ENCODE results near the gene GDF9. TPM values are rescaled to one million over a fixed set of nuclear protein-coding genes. Genes with fewer than 3 reads are reported as not detected.

Gene GDF9
- total and polyA plus RNA-seq, 10 of the 15 experiments (the other 5 are each of a cell fraction or from before 2014, with no cell fraction given) = 0.11 to 1.5 (median 0.34) TPM

GRCh38 chr5:132812123-132812765 lies 54.0 kb downstream of the GDF9 start:
- no peak overlapping the region for H3K27ac ChIP-seq (ENCODE audit: control insufficient read depth, insufficient read depth)
- no peak overlapping the region for H3K4me2 ChIP-seq (ENCODE audit: control insufficient read depth, insufficient read depth)
- in situ Hi-C loops (cut with MboI) = no loop called here
- H3K9me3 ChIP-seq (replicated peaks; ENCODE audit: control insufficient read depth, insufficient read depth, low read length) = no peaks in the 10 kb centered on the region; the same call in 2 of the 3 replicates
- H2AFZ ChIP-seq (ENCODE audit: control insufficient read depth, low read depth, low read length) = no peak overlapping the region
- SMC1A ChIA-PET (ENCODE audit: uncharacterized antibody, unreplicated experiment) = interaction anchor here (0.6 to 6.0 kb wide), 6 partner anchors 7 to 216 kb away, joined by 3 to 99 read pairs (median 4); partner anchors contain the start of gene CCNI2
- FAIRE-seq (no peak), ATAC-seq (no peak), DNase-seq (ENCODE audit: low read depth, low spot score) (no peak)
- no TSS peak for BruUV-seq (replicated peaks)
- intact Hi-C loops (cut with micrococcal nuclease; ENCODE audit: unreplicated experiment) = no loop called here
- no peaks in the 10 kb centered on the region for H3K79me2 ChIP-seq (ENCODE audit: control insufficient read depth, insufficient read depth, low read length)
- H3K9ac ChIP-seq (ENCODE audit: control insufficient read depth, insufficient read depth, low read length) = no peak overlapping the region
- CTCF ChIA-PET = interaction anchor here (1.4 to 9.0 kb wide), 2 partner anchors 7 to 16 kb away, joined by 3 to 159 read pairs; no protein-coding TSS in a partner anchor
- RAD21 ChIA-PET (ENCODE audit: unreplicated experiment) = interaction anchor here (0.6 to 6.5 kb wide), 8 partner anchors 6 to 286 kb away, joined by 3 to 106 read pairs (median 4); partner anchors contain the start of gene KIF3A
- no peaks in the 10 kb centered on the region for H4K20me1 ChIP-seq (ENCODE audit: control insufficient read depth, insufficient read depth)
- WGBS (ENCODE audit: insufficient coverage, insufficient replicate concordance, low lambda C conversion rate, missing lambda C conversion rate) = 62% methylated on average over 18 of the region's 18 CpGs
- H3K36me3 ChIP-seq (ENCODE audit: control insufficient read depth in 2 of 2, insufficient read depth in 2 of 2, low read length in 1 of 2) = no peaks in the 10 kb centered on the region
- POLR2A ChIA-PET = no interaction called here
- peaks cover 0 to 11% of the 10 kb centered on the region in 2 experiments; a peak in 2 of 4 replicates for H3K27me3 ChIP-seq (replicated peaks in 1 of 2; ENCODE audit: control insufficient read depth in 2 of 2, insufficient read depth in 2 of 2, low read length in 1 of 2)
- no peaks in the 10 kb centered on the region; the same call in 1 of the 2 replicates for H3K4me1 ChIP-seq (ENCODE audit: control insufficient read depth, insufficient read depth, low read length)
- H3K4me3 ChIP-seq = no peak overlapping the region
- TF ChIP-seq JUND (IDR thresholded peaks at IDR 0.05; ENCODE audit: low read depth, low read length) (no peak), SMAD1 (IDR thresholded peaks at IDR 0.05; ENCODE audit: low read depth, partially characterized antibody) (no peak), ZNF687 (IDR thresholded peaks at IDR 0.05) (no peak), CBX3 (IDR thresholded peaks at IDR 0.05; ENCODE audit: borderline replicate concordance, low read depth) (no peak), POU2F2 (IDR thresholded peaks at IDR 0.05; ENCODE audit: borderline replicate concordance, low read depth, low read length) (no peak), ZNF24 (IDR thresholded peaks at IDR 0.05) (no peak), ZNF384 (IDR thresholded peaks at IDR 0.05; ENCODE audit: borderline replicate concordance, low read depth, low read length) (no peak), SIN3A (IDR thresholded peaks at IDR 0.05; ENCODE audit: low read depth, low read length) (no peak), BCL11A (IDR thresholded peaks at IDR 0.05; ENCODE audit: low read depth, low read length) (no peak), YBX1 (IDR thresholded peaks at IDR 0.05) (no peak), KDM1A (IDR thresholded peaks at IDR 0.05; ENCODE audit: borderline replicate concordance) (no peak), SKIL (IDR thresholded peaks at IDR 0.05; ENCODE audit: low read depth, poor library complexity, severe bottlenecking) (no peak), MYC (IDR thresholded peaks at IDR 0.05; ENCODE audit: insufficient read depth, insufficient read length, insufficient replicate concordance, low read length, severe bottlenecking) (no peak)

Data from GM12878 (cell line).